ENCODE data around the gene DPP10.

Gene DPP10

GRCh38 chr2:115807276-115807675 lies 1364.8 kb downstream of the DPP10 start:
- Histone ChIP-seq H3K36me3 (ENCODE audit: insufficient read depth, low read length) (no peaks in the 10 kb centered on the region), H3K4me3 (ENCODE audit: low read depth in 1 of 2, low read length in 2 of 2) (no peak overlapping the region), H3K27me3 (ENCODE audit: insufficient read depth, low read length, poor library complexity) (no peaks in the 10 kb centered on the region), H3K9me3 (ENCODE audit: insufficient read depth, low read length, severe bottlenecking) (no peaks in the 10 kb centered on the region), H3K9ac (ENCODE audit: low read depth, low read length) (no peak overlapping the region), H3K4me1 (ENCODE audit: insufficient read depth, low read length) (no peaks in the 10 kb centered on the region), H3K4me2 (ENCODE audit: insufficient read depth, low read length) (no peak overlapping the region), H2AFZ (ENCODE audit: low read depth, low read length) (no peak overlapping the region), H3K79me2 (ENCODE audit: insufficient read depth, low read length) (no peaks in the 10 kb centered on the region), H3K27ac (ENCODE audit: low read length) (no peak overlapping the region), H4K20me1 (ENCODE audit: insufficient read depth, low read length) (no peaks in the 10 kb centered on the region)
- ATAC-seq (ENCODE audit: insufficient read depth, low read depth) (no peak), DNase-seq (no peak)
- no peak for TF ChIP-seq EZH2 (IDR thresholded peaks at IDR 0.05; ENCODE audit: borderline replicate concordance, low read depth, low read length, severe bottlenecking)
- no peak for TF ChIP-seq CTCF (IDR thresholded peaks at IDR 0.05; ENCODE audit: borderline replicate concordance, extremely low read depth, low read length, poor library complexity, severe bottlenecking)

GRCh38 chr2:115825912-115826311 lies 1383.5 kb downstream of the DPP10 start:
- Histone ChIP-seq H3K4me1 (ENCODE audit: insufficient read depth, low read length) (no peaks in the 10 kb centered on the region), H3K27ac (ENCODE audit: low read length) (no peak overlapping the region), H3K79me2 (ENCODE audit: insufficient read depth, low read length) (no peaks in the 10 kb centered on the region), H3K4me3 (ENCODE audit: low read depth in 1 of 2, low read length in 2 of 2) (no peak overlapping the region), H3K36me3 (ENCODE audit: insufficient read depth, low read length) (no peaks in the 10 kb centered on the region), H3K27me3 (ENCODE audit: insufficient read depth, low read length, poor library complexity) (no peaks in the 10 kb centered on the region), H2AFZ (ENCODE audit: low read depth, low read length) (no peak overlapping the region), H3K9ac (ENCODE audit: low read depth, low read length) (no peak overlapping the region), H4K20me1 (ENCODE audit: insufficient read depth, low read length) (no peaks in the 10 kb centered on the region), H3K9me3 (ENCODE audit: insufficient read depth, low read length, severe bottlenecking) (no peaks in the 10 kb centered on the region), H3K4me2 (ENCODE audit: insufficient read depth, low read length) (no peak overlapping the region)
- no peak for ATAC-seq (ENCODE audit: insufficient read depth, low read depth)
- TF ChIP-seq CTCF (IDR thresholded peaks at IDR 0.05; ENCODE audit: borderline replicate concordance, extremely low read depth, low read length, poor library complexity, severe bottlenecking): no peak
- TF ChIP-seq EZH2 (IDR thresholded peaks at IDR 0.05; ENCODE audit: borderline replicate concordance, low read depth, low read length, severe bottlenecking): no peak
- DNase-seq: no peak

GRCh38 chr2:115833196-115833595 lies 1390.8 kb downstream of the DPP10 start:
- no peak overlapping the region for H3K27ac ChIP-seq (ENCODE audit: low read length)
- TF ChIP-seq CTCF (IDR thresholded peaks at IDR 0.05; ENCODE audit: borderline replicate concordance, extremely low read depth, low read length, poor library complexity, severe bottlenecking): no peak
- no peak for TF ChIP-seq EZH2 (IDR thresholded peaks at IDR 0.05; ENCODE audit: borderline replicate concordance, low read depth, low read length, severe bottlenecking)
- no peaks in the 10 kb centered on the region for H3K36me3 ChIP-seq (ENCODE audit: insufficient read depth, low read length)
- no peaks in the 10 kb centered on the region for H3K9me3 ChIP-seq (ENCODE audit: insufficient read depth, low read length, severe bottlenecking)
- no peaks in the 10 kb centered on the region for H3K27me3 ChIP-seq (ENCODE audit: insufficient read depth, low read length, poor library complexity)
- DNase-seq (no peak), ATAC-seq (ENCODE audit: insufficient read depth, low read depth) (no peak)
- H3K9ac ChIP-seq (ENCODE audit: low read depth, low read length): no peak overlapping the region
- H3K4me2 ChIP-seq (ENCODE audit: insufficient read depth, low read length): no peak overlapping the region
- no peak overlapping the region for H3K4me3 ChIP-seq (ENCODE audit: low read depth in 1 of 2, low read length in 2 of 2)
- no peaks in the 10 kb centered on the region for H4K20me1 ChIP-seq (ENCODE audit: insufficient read depth, low read length)
- no peak overlapping the region for H2AFZ ChIP-seq (ENCODE audit: low read depth, low read length)
- H3K4me1 ChIP-seq (ENCODE audit: insufficient read depth, low read length): no peaks in the 10 kb centered on the region
- no peaks in the 10 kb centered on the region for H3K79me2 ChIP-seq (ENCODE audit: insufficient read depth, low read length)

- TF ChIP-seq EZH2 (IDR thresholded peaks at IDR 0.05; ENCODE audit: borderline replicate concordance, low read depth, low read length, severe bottlenecking): no peak
- no peak for TF ChIP-seq CTCF (IDR thresholded peaks at IDR 0.05; ENCODE audit: borderline replicate concordance, extremely low read depth, low read length, poor library complexity, severe bottlenecking)
Observed at GRCh38 chr2:115838539-115838938, 1396.1 kb downstream of the DPP10 start.

More at GRCh38 chr2:115838539-115838938, 1396.1 kb downstream of the DPP10 start:
- no peak overlapping the region for H3K4me3 ChIP-seq (ENCODE audit: low read depth in 1 of 2, low read length in 2 of 2)
- no peak overlapping the region for H3K9ac ChIP-seq (ENCODE audit: low read depth, low read length)
- H3K79me2 ChIP-seq (ENCODE audit: insufficient read depth, low read length): no peaks in the 10 kb centered on the region
- H3K27me3 ChIP-seq (ENCODE audit: insufficient read depth, low read length, poor library complexity): no peaks in the 10 kb centered on the region
- H3K27ac ChIP-seq (ENCODE audit: low read length): no peak overlapping the region
- ATAC-seq (ENCODE audit: insufficient read depth, low read depth): no peak
- no peak overlapping the region for H3K4me2 ChIP-seq (ENCODE audit: insufficient read depth, low read length)
- H3K4me1 ChIP-seq (ENCODE audit: insufficient read depth, low read length): no peaks in the 10 kb centered on the region
- no peak overlapping the region for H2AFZ ChIP-seq (ENCODE audit: low read depth, low read length)
- H3K9me3 ChIP-seq (ENCODE audit: insufficient read depth, low read length, severe bottlenecking): no peaks in the 10 kb centered on the region
- H3K36me3 ChIP-seq (ENCODE audit: insufficient read depth, low read length): no peaks in the 10 kb centered on the region
- no peak for DNase-seq
- H4K20me1 ChIP-seq (ENCODE audit: insufficient read depth, low read length): no peaks in the 10 kb centered on the region

Measured in DND-41 (cell line).